HG03175 (cell line): Measurements from ENCODE around the gene THSD8.

Experiments used
- ATAC-seq: cut with Tn5 transposase; IDR thresholded peaks from one replicate; pipeline ENCODE4 v1.9.1; 2021; ENCODE audit warnings: mild to moderate bottlenecking, moderate library complexity; ENCODE audit not compliant: unreplicated experiment

The THSD8 gene

GRCh38 chr19:12801466-12802266, at the start of gene THSD8, which contains the start of gene PRDX2:
Gene THSD8 (plus strand): TSS chr19:12802069. CDS start chr19:12802072, 3 bp downstream.
Gene PRDX2 (minus strand): TSS chr19:12801800. CDS start chr19:12801261, 539 bp downstream.
- ATAC-seq = no peak

GRCh38 chr19:12754465-12755196, 47.2 kb upstream of the THSD8 start:
- ATAC-seq = no peak

GRCh38 chr19:12756150-12756883, 45.6 kb upstream of the THSD8 start:
- ATAC-seq = no peak

- ATAC-seq = no peak
Observed at GRCh38 chr19:12757544-12758274, 44.2 kb upstream of the THSD8 start.

GRCh38 chr19:12759686-12760085, 42.2 kb upstream of the THSD8 start:
- no peak for ATAC-seq

GRCh38 chr19:12763100-12763499, 38.8 kb upstream of the THSD8 start:
- ATAC-seq = no peak

- no peak for ATAC-seq
Observed at GRCh38 chr19:12764698-12765097, 37.2 kb upstream of the THSD8 start.

- no peak for ATAC-seq
Observed at GRCh38 chr19:12766051-12766521, 35.8 kb upstream of the THSD8 start.

GRCh38 chr19:12767150-12767549, 34.7 kb upstream of the THSD8 start:
- no peak for ATAC-seq

- no peak for ATAC-seq
Observed at GRCh38 chr19:12767666-12768065, 34.2 kb upstream of the THSD8 start.

GRCh38 chr19:12769689-12770088, 32.2 kb upstream of the THSD8 start:
- no peak for ATAC-seq

- ATAC-seq = no peak
Observed at GRCh38 chr19:12770922-12771321, 30.9 kb upstream of the THSD8 start.

GRCh38 chr19:12772323-12772722, 29.5 kb upstream of the THSD8 start:
- no peak for ATAC-seq

- no peak for ATAC-seq
Observed at GRCh38 chr19:12773571-12773970, 28.3 kb upstream of the THSD8 start.

GRCh38 chr19:12774588-12775555, 27.0 kb upstream of the THSD8 start, which contains the start of gene HOOK2:
Gene HOOK2 (minus strand): TSS chr19:12775552. CDS start chr19:12775449, 103 bp downstream.
- no peak for ATAC-seq

- peak; percentile 50 for ATAC-seq
Observed at GRCh38 chr19:12777217-12778016, 24.5 kb upstream of the THSD8 start.

GRCh38 chr19:12778017-12778904, 23.6 kb upstream of the THSD8 start:
- ATAC-seq = no peak

GRCh38 chr19:12778905-12779161, 23.0 kb upstream of the THSD8 start:
- no peak for ATAC-seq
